Activated naive CD8-positive, alpha-beta T cell treated with anti-CD3 and anti-CD28 coated beads, Interleukin-2, amount 50 U/mL, for 16 hours (primary cell): ENCODE measurements around the gene KMT2C.
"Not testable (repeated sequence)": the region's sequence is repeated elsewhere in the genome, so short reads cannot be mapped to it uniquely, and the experiment has no call there.

Experiments used
- DNase-seq: peaks from one replicate; pipeline ENCODE4 v3.0.0-alpha.2; 2020; ENCODE audit warnings: low read depth, low spot score

KMT2C gene

GRCh38 chr7:152362128-152362926 lies 73.5 kb downstream of the KMT2C start:
- no peak for DNase-seq

DNA sequence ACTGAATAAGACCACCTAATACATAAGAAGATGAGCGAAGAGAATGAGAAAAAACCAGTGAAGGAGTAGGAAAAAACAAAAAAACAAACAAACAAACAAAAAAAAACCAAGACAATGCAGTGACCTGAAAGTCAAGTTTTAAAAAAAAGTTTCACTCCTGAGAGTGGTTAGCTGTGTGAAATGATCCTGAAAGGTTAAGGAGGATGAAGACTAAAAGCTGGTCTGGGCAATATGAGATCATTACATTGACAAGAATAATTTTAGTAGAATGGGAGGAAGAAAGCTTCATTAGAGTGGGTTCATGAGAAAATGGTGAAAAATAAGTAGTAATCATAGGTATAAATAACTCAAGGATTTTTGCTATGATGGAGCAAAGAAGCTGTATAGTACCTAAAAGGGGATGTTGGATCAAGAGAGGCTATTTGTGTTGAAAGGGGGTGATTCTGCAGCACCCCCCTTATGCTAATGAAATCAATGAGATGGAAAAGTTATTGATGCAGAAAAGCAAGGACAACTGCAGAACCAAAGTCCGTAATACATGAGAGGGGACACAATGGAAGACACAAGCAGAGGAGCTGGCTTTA lies 80.2 kb downstream of the KMT2C start:
- no peak for DNase-seq

GRCh38 chr7:152354061-152354460 lies 81.7 kb downstream of the KMT2C start:
- no peak for DNase-seq

DNA sequence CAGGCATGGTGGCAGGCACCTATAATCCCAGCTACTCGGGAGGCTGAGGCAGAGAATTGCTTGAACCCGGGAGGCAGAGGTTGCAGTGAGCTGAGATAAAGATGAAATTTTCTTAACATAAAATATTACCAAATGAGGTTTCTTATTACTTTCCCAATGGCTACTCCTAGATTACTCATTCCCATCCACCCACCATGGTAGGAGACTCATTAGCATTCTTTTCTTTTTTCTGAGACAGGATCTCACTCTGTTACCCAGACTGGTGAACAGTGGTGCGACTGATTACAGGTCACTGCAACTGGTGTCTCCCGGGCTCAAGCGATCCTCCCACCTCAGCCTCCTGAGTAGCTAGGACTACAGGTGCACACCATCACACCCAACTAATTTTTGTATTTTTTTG lies 82.5 kb downstream of the KMT2C start:
- not testable (repeated sequence) for DNase-seq

DNA sequence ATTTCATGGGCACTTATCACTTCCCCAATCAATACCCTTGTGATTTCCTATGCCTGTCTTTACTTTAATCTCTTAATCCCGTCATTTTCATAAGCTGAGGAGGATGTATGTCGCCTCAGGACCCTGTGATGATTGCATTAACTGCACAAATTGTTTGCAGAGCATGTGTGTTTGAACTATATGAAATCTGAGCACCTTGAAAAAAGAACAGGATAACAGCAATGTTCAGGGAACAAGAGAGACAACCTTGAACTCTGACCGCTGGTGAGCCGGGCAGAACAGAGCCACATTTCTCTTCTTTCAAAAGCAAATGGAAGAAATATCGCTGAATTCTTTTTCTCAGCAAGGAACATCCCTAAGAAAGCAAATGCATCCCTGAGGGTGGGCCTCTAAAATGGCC lies 84.1 kb downstream of the KMT2C start:
- DNase-seq = not testable (repeated sequence)

GRCh38 chr7:152351168-152351567 lies 84.6 kb downstream of the KMT2C start:
- no peak for DNase-seq

DNA sequence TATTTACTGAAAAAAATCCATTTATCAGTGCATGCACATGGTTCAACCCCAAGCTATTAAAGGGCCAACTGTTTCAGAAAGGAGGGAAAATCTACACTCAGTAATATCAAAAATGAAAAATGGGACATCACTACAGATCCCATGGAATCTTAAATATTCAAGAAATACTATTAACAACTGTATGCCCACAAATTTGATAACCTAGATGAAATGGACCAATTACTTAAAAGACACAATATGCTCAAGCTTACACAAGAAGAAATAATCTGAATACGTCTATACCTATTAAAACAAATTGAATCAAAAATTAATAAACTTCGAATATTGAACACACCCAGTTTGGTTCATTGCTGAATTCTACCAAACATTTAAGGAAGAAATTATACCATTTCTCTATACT lies 87.9 kb downstream of the KMT2C start:
- DNase-seq = no peak

- no peak for DNase-seq
These were observed 91.5 kb downstream of the KMT2C start for GRCh38 chr7:152344253-152344652.

- no peak for DNase-seq
These were observed 93.0 kb downstream of the KMT2C start for GRCh38 chr7:152342796-152343195.

- no peak for DNase-seq
These were observed 93.9 kb downstream of the KMT2C start for GRCh38 chr7:152341914-152342236.

DNA sequence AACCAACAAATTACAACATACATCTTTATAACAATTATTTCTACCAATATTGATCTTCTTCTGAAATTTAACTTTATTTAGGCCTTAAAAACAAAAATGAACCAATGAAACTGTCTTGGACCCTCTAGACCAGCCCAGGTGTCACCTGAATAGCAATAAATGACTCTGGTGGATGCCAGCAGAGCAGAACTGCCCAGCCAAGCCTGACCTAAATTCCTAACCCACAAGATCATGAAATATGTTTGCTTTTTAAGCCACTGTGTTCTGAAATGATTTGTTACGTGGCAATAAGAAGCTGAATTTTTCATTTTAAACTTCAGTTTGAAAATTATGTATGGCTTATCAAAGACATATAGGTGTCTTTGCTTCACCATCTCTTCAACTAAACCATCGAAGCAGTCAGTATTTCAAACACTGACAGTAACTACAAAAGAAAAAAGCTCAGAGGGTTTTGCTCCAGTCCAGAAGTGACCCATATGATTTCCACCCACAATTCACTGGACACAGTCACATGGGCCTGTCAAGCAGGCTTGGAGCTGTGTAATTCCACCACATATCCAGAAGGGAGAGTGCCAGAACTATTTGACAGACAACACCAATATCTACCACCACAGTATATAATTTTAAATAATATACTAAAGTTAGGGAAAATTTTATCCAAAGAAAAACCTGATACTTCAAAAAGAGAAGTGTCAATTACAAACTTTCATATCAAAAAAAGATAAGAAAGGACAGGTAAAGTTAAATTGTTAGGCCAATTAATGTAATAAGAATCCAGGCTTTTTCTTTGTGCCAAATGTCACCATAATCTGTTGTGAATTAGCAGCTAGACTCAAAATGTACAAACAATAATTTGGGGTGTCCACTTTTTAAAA lies 94.5 kb downstream of the KMT2C start:
- no peak for DNase-seq

GRCh38 chr7:152340161-152340560 lies 95.6 kb downstream of the KMT2C start:
- DNase-seq = no peak

DNA sequence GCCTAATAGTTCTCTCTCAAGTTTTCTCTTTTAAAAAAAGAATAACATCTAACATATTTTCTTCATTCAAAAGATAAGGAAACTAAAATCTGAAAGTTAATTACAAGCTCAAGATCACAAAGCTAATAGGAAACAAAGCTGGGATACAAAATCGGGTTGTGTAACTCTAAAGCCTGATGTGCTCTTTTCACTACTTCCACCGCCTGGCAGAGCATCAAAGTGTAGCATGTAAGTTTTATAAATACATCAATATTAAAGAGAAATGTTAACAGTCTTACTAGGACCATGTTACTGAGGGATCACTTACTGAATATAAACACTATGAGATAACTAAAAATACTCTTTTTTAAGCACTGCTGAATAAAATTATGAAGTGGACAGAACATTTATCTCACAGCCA lies 97.2 kb downstream of the KMT2C start:
- DNase-seq = no peak

- DNase-seq = no peak
These were observed 98.9 kb downstream of the KMT2C start for GRCh38 chr7:152336754-152337368.

DNA sequence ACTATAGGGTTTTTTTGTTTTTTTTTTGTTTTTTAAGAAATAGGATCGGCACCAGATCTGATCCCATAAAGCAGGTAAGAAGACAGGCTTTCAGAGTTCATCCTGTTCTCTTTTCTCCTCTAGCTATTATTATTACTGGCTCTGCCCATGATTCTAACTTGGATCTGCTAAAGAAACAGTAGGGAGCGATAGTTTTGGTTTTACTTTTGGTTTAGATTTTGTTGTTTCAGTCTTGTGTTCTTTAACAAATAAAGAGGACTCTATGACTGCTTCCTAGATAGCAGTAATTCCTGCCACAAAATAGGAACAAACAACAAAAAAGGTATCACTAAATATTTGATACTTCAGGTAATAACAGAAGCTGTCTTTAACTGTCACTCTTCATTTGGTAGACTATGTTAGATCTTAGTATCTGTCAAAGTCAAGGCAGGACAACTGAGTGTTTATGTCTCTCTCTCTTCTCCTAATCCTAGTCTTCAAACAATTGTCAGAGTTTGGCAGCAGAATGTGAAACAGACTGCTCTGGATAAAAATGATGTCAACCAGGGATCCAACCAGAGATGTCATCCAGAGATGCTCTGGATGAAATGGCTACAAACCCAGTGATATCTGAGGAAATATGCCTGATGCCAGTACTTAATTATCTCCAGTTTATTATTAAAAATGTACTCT lies 99.8 kb downstream of the KMT2C start:
- DNase-seq = no peak

DNA sequence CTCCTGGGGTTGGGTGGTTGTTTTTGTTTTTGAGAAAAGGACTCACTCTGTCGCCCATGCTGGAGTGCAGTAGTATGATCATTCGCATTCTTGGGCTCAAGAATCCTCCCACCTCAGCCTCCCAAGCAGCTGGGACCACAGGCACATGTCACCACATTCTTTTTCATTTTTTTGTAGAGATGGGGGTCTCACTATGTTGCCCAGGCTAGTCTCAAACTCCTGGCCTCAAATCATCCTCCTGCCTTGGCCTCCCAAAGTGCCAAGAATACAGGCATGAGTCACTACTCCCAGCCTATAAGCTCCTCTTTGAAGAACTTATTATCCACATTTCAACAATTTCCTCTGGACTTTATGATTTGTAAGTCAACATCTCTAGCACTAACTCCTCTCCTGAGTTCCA lies 102.7 kb downstream of the KMT2C start:
- DNase-seq = no peak

DNA sequence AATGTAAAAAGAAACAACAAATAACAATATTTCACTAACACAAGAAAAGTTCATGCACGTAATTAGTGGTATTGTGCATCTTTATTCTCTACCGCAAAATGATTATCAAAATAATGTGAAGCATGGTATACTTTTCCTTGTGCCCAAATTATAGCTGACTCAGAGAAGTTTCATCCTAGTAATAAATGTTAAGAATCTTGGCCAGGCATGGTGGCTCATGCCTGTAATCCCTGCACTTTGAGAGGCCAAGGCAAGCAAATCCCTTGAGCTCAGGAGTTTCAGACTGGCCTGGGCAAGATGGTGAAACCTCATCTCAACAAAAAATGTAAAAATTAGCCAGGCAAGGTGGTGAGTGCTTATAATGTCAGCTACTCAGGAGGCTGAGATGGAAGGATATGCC lies 105.0 kb downstream of the KMT2C start:
- no peak for DNase-seq

DNA sequence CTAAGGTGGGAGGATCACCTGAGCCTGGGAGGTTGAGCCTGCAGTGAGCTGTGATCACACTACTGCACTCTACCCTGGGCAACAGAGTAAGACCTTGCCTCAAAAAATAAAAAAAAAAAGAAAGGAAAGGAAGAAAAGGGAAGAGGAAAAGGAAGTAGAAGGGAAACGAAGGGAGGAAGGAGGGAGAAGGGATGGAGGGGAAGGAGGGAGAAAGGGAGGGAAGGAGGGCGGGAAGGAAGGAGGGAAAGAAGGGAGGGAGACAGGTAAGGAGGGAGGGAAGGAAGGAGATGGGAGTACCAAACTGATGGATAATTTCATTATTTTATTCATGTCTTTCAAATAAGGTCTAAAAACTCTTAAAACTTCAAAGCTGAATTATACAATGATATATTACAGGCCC lies 106.3 kb downstream of the KMT2C start:
- no peak for DNase-seq

GRCh38 chr7:152328234-152328633 lies 107.6 kb downstream of the KMT2C start:
- DNase-seq = no peak

DNA sequence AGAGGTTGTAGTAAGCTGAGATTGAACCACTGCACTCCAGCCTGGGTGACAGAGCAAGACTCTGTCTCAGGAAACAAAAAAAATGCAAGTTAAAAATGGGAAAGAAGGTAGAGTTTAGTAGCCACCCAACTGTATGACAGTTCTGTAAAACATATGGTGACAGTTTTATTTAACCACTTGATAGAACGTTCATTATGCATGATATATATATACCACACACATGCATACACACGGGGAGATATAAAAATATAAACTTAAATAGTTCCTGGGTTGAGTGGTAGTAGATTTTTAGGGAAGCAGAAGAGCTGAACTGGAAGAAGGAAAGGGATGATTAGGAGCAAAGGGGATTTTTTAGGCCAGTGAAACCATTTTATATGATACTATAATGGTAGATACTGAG lies 120.0 kb downstream of the KMT2C start:
- DNase-seq = no peak

- DNase-seq = no peak
These were observed 121.8 kb downstream of the KMT2C start for GRCh38 chr7:152313831-152314604.
